HG03196 (cell line): ENCODE measurements around the gene NEDD8.

ENCODE experiments used
- ATAC-seq: cut with Tn5 transposase; IDR thresholded peaks from one replicate; pipeline ENCODE4 v1.9.1; 2021; ENCODE audit not compliant: unreplicated experiment

Gene NEDD8

GRCh38 chr14:24182110-24182882 lies 49.9 kb downstream of the NEDD8 start:
- no peak for ATAC-seq

GRCh38 chr14:24181371-24182077 lies 50.6 kb downstream of the NEDD8 start:
- no peak for ATAC-seq

GRCh38 chr14:24179961-24180796 lies 52.0 kb downstream of the NEDD8 start:
- no peak for ATAC-seq

- no peak for ATAC-seq
Observed at GRCh38 chr14:24179294-24179960, 52.7 kb downstream of the NEDD8 start.

- no peak for ATAC-seq
Observed at GRCh38 chr14:24178399-24179178, 53.6 kb downstream of the NEDD8 start.

- no peak for ATAC-seq
Observed at GRCh38 chr14:24177891-24178290, 54.3 kb downstream of the NEDD8 start.

GRCh38 chr14:24177041-24177825 lies 54.9 kb downstream of the NEDD8 start:
- ATAC-seq: no peak

- ATAC-seq: no peak
Observed at GRCh38 chr14:24176599-24176998, 55.6 kb downstream of the NEDD8 start.

- ATAC-seq: no peak
Observed at GRCh38 chr14:24172871-24173281, 59.3 kb downstream of the NEDD8 start.

GRCh38 chr14:24172261-24172860 lies 59.8 kb downstream of the NEDD8 start:
- no peak for ATAC-seq

GRCh38 chr14:24171422-24172260 lies 60.5 kb downstream of the NEDD8 start, which contains the start of gene REC8:
Gene REC8 (plus strand): TSS chr14:24172080. CDS start chr14:24172553, 473 bp downstream.
- ATAC-seq: peak; percentile 73

- ATAC-seq: no peak
Observed at GRCh38 chr14:24167469-24168114, 64.6 kb downstream of the NEDD8 start.
